Peyer's patch (tissue), 4 donors: ENCODE data around the gene ZNFX1. TPM values are rescaled to one million over a fixed set of nuclear protein-coding genes. Genes with fewer than 3 reads are reported as not detected.

Experiments
- DNase-seq, 3 donors: peaks; one replicate each; pipeline ENCODE4 v3.0.0-alpha.2; 2017 to 2019
- H3K27ac ChIP-seq, 4 donors: fragments of 200-600 bp; sonication (generic); one replicate each; pipeline ENCODE4 v1.5.1; 2016 to 2019
- H3K27me3 ChIP-seq, 2 donors: fragments of 200-600 bp; sonication (generic); one replicate each; pipeline ENCODE4 v1.5.1; 2019
- H3K36me3 ChIP-seq, 3 donors: fragments of 200-600 bp; sonication (generic); one replicate each; pipeline ENCODE4 v1.5.1; 2016 to 2019
- H3K4me1 ChIP-seq, 4 donors: fragments of 200-600 bp; sonication (generic); one replicate each; pipeline ENCODE4 v1.5.1; 2016 to 2019
- H3K4me3 ChIP-seq, 4 donors: fragments of 200-600 bp; sonication (generic); 1 replicate in 3 of 4; 2 replicates in 1 of 4; pipeline ENCODE4 v1.5.1; 2016 to 2019; ENCODE audit warnings: mild to moderate bottlenecking in 1 of 4
- H3K9me3 ChIP-seq, 4 donors: fragments of 200-600 bp; sonication (generic); one replicate each; pipeline ENCODE4 v1.5.1; 2016 to 2019; ENCODE audit warnings: mild to moderate bottlenecking in 1 of 4
- POLR2A ChIP-seq, 2 donors: fragments of 450-650 bp; IDR thresholded peaks; one replicate each; pipeline ENCODE4 v1.5.1; 2017; ENCODE audit warnings: antibody characterized with exemption in 2 of 2, mild to moderate bottlenecking in 2 of 2, moderate library complexity in 2 of 2
- total RNA-seq, 4 donors: library from RNA; depleted of rRNA; stranded (reverse); fragments of >200 nt; gene quantifications; one replicate each; pipeline ENCODE4 v1.1.0, GENCODE V29; 2016
- TF ChIP-seq, protein P1 (sequence below), 6 experiments: fragments of 450-650 bp in 4 of 6; fragments of 200-600 bp in 2 of 6; sonication (generic) in 1 of 6; IDR thresholded peaks; one replicate each; pipeline ENCODE4 v1.5.1; 2017 to 2019; ENCODE audit warnings: antibody characterized with exemption in 6 of 6, mild to moderate bottlenecking in 3 of 6, moderate library complexity in 1 of 6

ZNFX1 gene
- total RNA-seq, 4 donors from 2014 or later, result 33.4 to 40.3 (median 36.4) TPM

GRCh38 chr20:49230561-49231133 lies 47.2 kb downstream of the ZNFX1 start:
- Histone ChIP-seq H3K9me3 (no peaks in the 10 kb centered on the region), H3K4me1 (peaks cover 0 to 17% (median 4%) of the 10 kb centered on the region in 4 donors), H3K27ac (peak overlapping the region; percentile 13 to 52 (median 36)), H3K36me3 (peaks cover 0 to 89% (median 4%) of the 10 kb centered on the region in 3 donors), H3K27me3 (no peaks in the 10 kb centered on the region), H3K4me3 (no peak overlapping the region)
- TF ChIP-seq, protein P1, sequence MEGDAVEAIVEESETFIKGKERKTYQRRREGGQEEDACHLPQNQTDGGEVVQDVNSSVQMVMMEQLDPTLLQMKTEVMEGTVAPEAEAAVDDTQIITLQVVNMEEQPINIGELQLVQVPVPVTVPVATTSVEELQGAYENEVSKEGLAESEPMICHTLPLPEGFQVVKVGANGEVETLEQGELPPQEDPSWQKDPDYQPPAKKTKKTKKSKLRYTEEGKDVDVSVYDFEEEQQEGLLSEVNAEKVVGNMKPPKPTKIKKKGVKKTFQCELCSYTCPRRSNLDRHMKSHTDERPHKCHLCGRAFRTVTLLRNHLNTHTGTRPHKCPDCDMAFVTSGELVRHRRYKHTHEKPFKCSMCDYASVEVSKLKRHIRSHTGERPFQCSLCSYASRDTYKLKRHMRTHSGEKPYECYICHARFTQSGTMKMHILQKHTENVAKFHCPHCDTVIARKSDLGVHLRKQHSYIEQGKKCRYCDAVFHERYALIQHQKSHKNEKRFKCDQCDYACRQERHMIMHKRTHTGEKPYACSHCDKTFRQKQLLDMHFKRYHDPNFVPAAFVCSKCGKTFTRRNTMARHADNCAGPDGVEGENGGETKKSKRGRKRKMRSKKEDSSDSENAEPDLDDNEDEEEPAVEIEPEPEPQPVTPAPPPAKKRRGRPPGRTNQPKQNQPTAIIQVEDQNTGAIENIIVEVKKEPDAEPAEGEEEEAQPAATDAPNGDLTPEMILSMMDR (IDR thresholded peaks at IDR 0.05), result no peak
- no peak for TF ChIP-seq POLR2A (IDR thresholded peaks at IDR 0.05)
- DNase-seq, result peak; percentile 50 to 60 (median 56)

GRCh38 chr20:49230021-49230420 lies 47.8 kb downstream of the ZNFX1 start:
- H3K9me3 ChIP-seq, result no peaks in the 10 kb centered on the region
- H3K27me3 ChIP-seq, result no peaks in the 10 kb centered on the region
- no peak for TF ChIP-seq POLR2A (IDR thresholded peaks at IDR 0.05)
- TF ChIP-seq, protein P1 (IDR thresholded peaks at IDR 0.05), result no peak
- H3K4me3 ChIP-seq, result no peak overlapping the region
- peaks cover 0 to 17% (median 4%) of the 10 kb centered on the region in 4 donors for H3K4me1 ChIP-seq
- DNase-seq, result no peak
- peak overlapping the region; percentile 13 to 52 (median 36) for H3K27ac ChIP-seq
- H3K36me3 ChIP-seq, result peaks cover 0 to 90% (median 4%) of the 10 kb centered on the region in 3 donors

DNA sequence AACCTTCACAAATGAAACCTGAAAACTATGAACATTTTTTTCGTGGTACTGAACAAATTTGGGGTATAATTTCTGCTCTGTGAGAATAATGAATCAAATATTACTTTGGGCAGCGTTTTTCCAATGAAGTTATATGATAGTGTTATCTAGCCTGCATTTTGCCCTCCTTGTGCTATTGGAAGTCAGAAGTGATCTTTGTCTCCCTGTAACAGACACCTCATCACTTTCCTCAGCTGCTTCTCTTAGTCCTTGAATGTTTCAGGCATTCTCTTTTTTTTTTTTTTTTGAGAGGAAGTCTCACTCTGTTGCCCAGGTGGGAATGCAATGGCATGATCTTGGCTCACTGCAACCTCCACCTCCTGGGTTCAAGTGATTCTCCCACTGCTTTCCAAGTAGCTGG lies 48.5 kb downstream of the ZNFX1 start:
- H3K9me3 ChIP-seq, result no peaks in the 10 kb centered on the region
- peaks cover 0 to 90% (median 4%) of the 10 kb centered on the region in 3 donors for H3K36me3 ChIP-seq
- TF ChIP-seq POLR2A (IDR thresholded peaks at IDR 0.05), result no peak
- TF ChIP-seq, protein P1 (IDR thresholded peaks at IDR 0.05), result no peak
- H3K27ac ChIP-seq, result no peak overlapping the region
- H3K4me3 ChIP-seq, result no peak overlapping the region
- no peaks in the 10 kb centered on the region for H3K27me3 ChIP-seq
- DNase-seq, result no peak
- H3K4me1 ChIP-seq, result peaks cover 0 to 17% (median 4%) of the 10 kb centered on the region in 4 donors

DNA sequence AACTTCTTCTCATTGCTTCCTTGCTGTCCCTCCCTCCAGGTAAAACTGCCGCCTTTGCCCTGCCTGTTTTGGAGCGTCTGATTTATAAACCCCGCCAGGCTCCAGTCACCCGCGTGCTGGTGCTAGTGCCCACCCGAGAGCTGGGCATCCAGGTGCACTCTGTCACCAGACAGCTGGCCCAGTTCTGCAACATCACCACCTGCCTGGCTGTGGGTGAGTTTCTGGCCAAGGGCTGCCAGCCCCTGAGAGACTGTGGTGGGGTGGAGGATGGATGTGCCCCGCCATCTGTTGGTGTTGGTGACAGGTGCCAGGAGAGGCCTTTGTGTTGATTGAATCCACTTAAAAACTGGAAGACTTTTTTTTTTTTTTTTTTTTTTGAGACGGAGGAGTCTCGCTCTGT lies 49.2 kb downstream of the ZNFX1 start:
- H3K4me3 ChIP-seq, result no peak overlapping the region
- no peaks in the 10 kb centered on the region for H3K27me3 ChIP-seq
- H3K4me1 ChIP-seq, result peaks cover 0 to 17% (median 4%) of the 10 kb centered on the region in 4 donors
- TF ChIP-seq POLR2A (IDR thresholded peaks at IDR 0.05), result no peak
- TF ChIP-seq, protein P1 (IDR thresholded peaks at IDR 0.05), result no peak
- peaks cover 0 to 90% (median 4%) of the 10 kb centered on the region in 3 donors for H3K36me3 ChIP-seq
- no peak for DNase-seq
- H3K27ac ChIP-seq, result no peak overlapping the region
- no peaks in the 10 kb centered on the region for H3K9me3 ChIP-seq

- Histone ChIP-seq H3K27ac (no peak overlapping the region), H3K9me3 (no peaks in the 10 kb centered on the region), H3K4me3 (no peak overlapping the region), H3K4me1 (peaks cover 0 to 14% (median 3%) of the 10 kb centered on the region in 4 donors), H3K27me3 (no peaks in the 10 kb centered on the region), H3K36me3 (peaks cover 0 to 90% (median 0%) of the 10 kb centered on the region in 3 donors)
- TF ChIP-seq, protein P1 (IDR thresholded peaks at IDR 0.05), result no peak
- TF ChIP-seq POLR2A (IDR thresholded peaks at IDR 0.05), result no peak
- DNase-seq, result no peak
Measured at GRCh38 chr20:49225896-49226295, 52.0 kb downstream of the ZNFX1 start.
